ENCODE data around the gene RNF182.

The RNF182 gene

GRCh38 chr6:13978102-13978640 lies 53.4 kb downstream of the RNF182 start:
- no peak for TF ChIP-seq SPI1 (IDR thresholded peaks at IDR 0.05; ENCODE audit: borderline replicate concordance, low read depth)
- TF ChIP-seq REST (IDR thresholded peaks at IDR 0.05; ENCODE audit: insufficient replicate concordance, low read depth) = no peak
- no peak for TF ChIP-seq POLR2AphosphoS5 (IDR thresholded peaks at IDR 0.05; ENCODE audit: low read depth)
- TF ChIP-seq GABPA (IDR thresholded peaks at IDR 0.05; ENCODE audit: low read depth) = no peak
- no peak for TF ChIP-seq CTCF (IDR thresholded peaks at IDR 0.05; ENCODE audit: insufficient read depth, low read length)

GRCh38 chr6:13978787-13979186 lies 54.0 kb downstream of the RNF182 start:
- H3K27ac ChIP-seq (replicated peaks) = no peak overlapping the region
- no peak for DNase-seq (ENCODE audit: low read depth in 1 of 2, low spot score in 1 of 2)
- H3K4me3 ChIP-seq (replicated peaks; ENCODE audit: insufficient read depth, low read length) = no peak overlapping the region
- H3K27me3 ChIP-seq (ENCODE audit: insufficient read depth, poor library complexity, severe bottlenecking) = no peaks in the 10 kb centered on the region
- TF ChIP-seq GABPA (IDR thresholded peaks at IDR 0.05; ENCODE audit: low read depth) (no peak), CTCF (IDR thresholded peaks at IDR 0.05; ENCODE audit: insufficient read depth, low read length) (no peak), POLR2AphosphoS5 (IDR thresholded peaks at IDR 0.05; ENCODE audit: low read depth) (no peak), SPI1 (IDR thresholded peaks at IDR 0.05; ENCODE audit: borderline replicate concordance, low read depth) (no peak)

More at GRCh38 chr6:13978102-13978640, 53.4 kb downstream of the RNF182 start:
- H3K27ac ChIP-seq (replicated peaks) = no peak overlapping the region
- H3K27me3 ChIP-seq (ENCODE audit: insufficient read depth, poor library complexity, severe bottlenecking) = no peaks in the 10 kb centered on the region
- no peak for DNase-seq (ENCODE audit: low read depth in 1 of 2, low spot score in 1 of 2)
- no peak overlapping the region for H3K4me3 ChIP-seq (replicated peaks; ENCODE audit: insufficient read depth, low read length)

- TF ChIP-seq SPI1 (IDR thresholded peaks at IDR 0.05; ENCODE audit: borderline replicate concordance, low read depth) (no peak), POLR2AphosphoS5 (IDR thresholded peaks at IDR 0.05; ENCODE audit: low read depth) (no peak), GABPA (IDR thresholded peaks at IDR 0.05; ENCODE audit: low read depth) (no peak), CTCF (IDR thresholded peaks at IDR 0.05; ENCODE audit: insufficient read depth, low read length) (no peak), REST (IDR thresholded peaks at IDR 0.05; ENCODE audit: insufficient replicate concordance, low read depth) (no peak)
- H3K27me3 ChIP-seq (ENCODE audit: insufficient read depth, poor library complexity, severe bottlenecking) = no peaks in the 10 kb centered on the region
- H3K27ac ChIP-seq (replicated peaks) = no peak overlapping the region
- no peak overlapping the region for H3K4me3 ChIP-seq (replicated peaks; ENCODE audit: insufficient read depth, low read length)
- no peak for DNase-seq (ENCODE audit: low read depth in 1 of 2, low spot score in 1 of 2)
Measured at GRCh38 chr6:13979284-13980171, 54.8 kb downstream of the RNF182 start.
